ENCODE results near the gene CHRNA1.

Gene CHRNA1

DNA sequence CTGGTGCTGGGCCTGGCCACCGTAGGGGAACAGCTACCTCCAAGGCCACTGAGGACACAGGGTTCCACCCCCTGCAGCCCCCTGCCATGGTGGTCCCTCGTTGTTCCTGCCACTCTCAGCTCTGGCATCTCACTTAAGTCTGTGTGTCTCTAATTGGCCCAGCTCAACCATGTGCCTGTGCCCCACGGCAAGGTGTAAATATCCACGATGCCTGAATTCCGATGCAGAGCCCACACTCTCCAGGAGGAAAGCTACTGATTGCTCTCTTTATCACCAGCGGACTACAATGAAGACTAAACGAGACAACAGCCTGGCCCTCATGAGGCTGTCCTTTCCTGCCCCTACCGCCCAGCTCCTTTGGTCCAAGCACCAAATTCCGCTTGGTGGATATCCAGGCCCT lies 17.0 kb upstream of the CHRNA1 start:
- no peak overlapping the region for H3K27ac ChIP-seq (ENCODE audit: low read depth, low read length, poor library complexity, severe bottlenecking)

DNA sequence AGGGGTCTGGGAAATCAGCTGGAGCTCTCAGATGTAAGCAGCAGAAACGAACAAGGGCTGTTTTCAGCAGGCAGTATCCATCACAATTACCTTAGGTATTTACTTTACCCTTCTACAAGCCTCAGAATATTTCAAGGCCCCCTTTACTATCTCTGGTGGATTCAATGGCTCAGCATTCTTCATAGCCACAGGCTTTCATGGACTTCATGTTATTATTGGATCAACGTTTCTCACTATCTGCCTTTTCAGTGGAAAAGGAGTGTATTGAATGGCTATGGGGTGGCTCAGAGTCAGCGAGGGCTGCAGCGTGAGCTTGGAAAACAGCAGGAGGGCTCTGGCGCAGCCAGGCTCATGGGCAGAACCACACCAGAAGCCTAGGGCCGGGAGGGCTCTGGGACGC lies 16.6 kb upstream of the CHRNA1 start:
- Histone ChIP-seq H3K4me3 (ENCODE audit: low read depth, low read length, poor library complexity, severe bottlenecking) (no peak overlapping the region), H3K79me2 (ENCODE audit: insufficient read depth, low read length) (no peaks in the 10 kb centered on the region), H3K9me3 (ENCODE audit: low read length) (no peaks in the 10 kb centered on the region), H3K4me1 (ENCODE audit: insufficient read depth, low read length, severe bottlenecking) (peaks cover 13% of the 10 kb centered on the region), H3K27ac (ENCODE audit: low read depth, low read length, poor library complexity, severe bottlenecking) (no peak overlapping the region), H3K9me2 (ENCODE audit: low read depth, low read length) (no peaks in the 10 kb centered on the region), H3F3A (ENCODE audit: insufficient read depth, low read length) (no peaks in the 10 kb centered on the region), H3K36me3 (ENCODE audit: insufficient read depth, low read length) (no peaks in the 10 kb centered on the region), H4K20me1 (ENCODE audit: insufficient read depth, low read length) (no peaks in the 10 kb centered on the region), H3K9ac (ENCODE audit: low read length) (no peak overlapping the region), H3K27me3 (ENCODE audit: insufficient read depth, low read length) (0 out of 2 replicates have a peak, but pooled peaks cover 3% of the 10 kb centered on the region), H2AFZ (ENCODE audit: low read length) (no peak overlapping the region), H3K4me2 (ENCODE audit: low read length) (no peak overlapping the region)
- TF ChIP-seq, protein P1, sequence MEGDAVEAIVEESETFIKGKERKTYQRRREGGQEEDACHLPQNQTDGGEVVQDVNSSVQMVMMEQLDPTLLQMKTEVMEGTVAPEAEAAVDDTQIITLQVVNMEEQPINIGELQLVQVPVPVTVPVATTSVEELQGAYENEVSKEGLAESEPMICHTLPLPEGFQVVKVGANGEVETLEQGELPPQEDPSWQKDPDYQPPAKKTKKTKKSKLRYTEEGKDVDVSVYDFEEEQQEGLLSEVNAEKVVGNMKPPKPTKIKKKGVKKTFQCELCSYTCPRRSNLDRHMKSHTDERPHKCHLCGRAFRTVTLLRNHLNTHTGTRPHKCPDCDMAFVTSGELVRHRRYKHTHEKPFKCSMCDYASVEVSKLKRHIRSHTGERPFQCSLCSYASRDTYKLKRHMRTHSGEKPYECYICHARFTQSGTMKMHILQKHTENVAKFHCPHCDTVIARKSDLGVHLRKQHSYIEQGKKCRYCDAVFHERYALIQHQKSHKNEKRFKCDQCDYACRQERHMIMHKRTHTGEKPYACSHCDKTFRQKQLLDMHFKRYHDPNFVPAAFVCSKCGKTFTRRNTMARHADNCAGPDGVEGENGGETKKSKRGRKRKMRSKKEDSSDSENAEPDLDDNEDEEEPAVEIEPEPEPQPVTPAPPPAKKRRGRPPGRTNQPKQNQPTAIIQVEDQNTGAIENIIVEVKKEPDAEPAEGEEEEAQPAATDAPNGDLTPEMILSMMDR (IDR thresholded peaks at IDR 0.05; ENCODE audit: low read length): no peak
- no peak for TF ChIP-seq EZH2 (IDR thresholded peaks at IDR 0.05; ENCODE audit: borderline replicate concordance, low read length)

More for the DNA sequence above, 17.0 kb upstream of the CHRNA1 start:
- Histone ChIP-seq H3K79me2 (ENCODE audit: insufficient read depth, low read length) (no peaks in the 10 kb centered on the region), H3K9me2 (ENCODE audit: low read depth, low read length) (no peaks in the 10 kb centered on the region), H3K9ac (ENCODE audit: low read length) (no peak overlapping the region), H3F3A (ENCODE audit: insufficient read depth, low read length) (no peaks in the 10 kb centered on the region), H3K9me3 (ENCODE audit: low read length) (no peaks in the 10 kb centered on the region), H3K4me1 (ENCODE audit: insufficient read depth, low read length, severe bottlenecking) (peaks cover 10% of the 10 kb centered on the region), H3K4me3 (ENCODE audit: low read depth, low read length, poor library complexity, severe bottlenecking) (no peak overlapping the region), H3K4me2 (ENCODE audit: low read length) (no peak overlapping the region), H4K20me1 (ENCODE audit: insufficient read depth, low read length) (no peaks in the 10 kb centered on the region), H3K36me3 (ENCODE audit: insufficient read depth, low read length) (no peaks in the 10 kb centered on the region), H3K27me3 (ENCODE audit: insufficient read depth, low read length) (0 out of 2 replicates have a peak, but pooled peaks cover 3% of the 10 kb centered on the region), H2AFZ (ENCODE audit: low read length) (no peak overlapping the region)
- TF ChIP-seq EZH2 (IDR thresholded peaks at IDR 0.05; ENCODE audit: borderline replicate concordance, low read length): no peak
- TF ChIP-seq, protein P1 (IDR thresholded peaks at IDR 0.05; ENCODE audit: low read length): no peak

DNA sequence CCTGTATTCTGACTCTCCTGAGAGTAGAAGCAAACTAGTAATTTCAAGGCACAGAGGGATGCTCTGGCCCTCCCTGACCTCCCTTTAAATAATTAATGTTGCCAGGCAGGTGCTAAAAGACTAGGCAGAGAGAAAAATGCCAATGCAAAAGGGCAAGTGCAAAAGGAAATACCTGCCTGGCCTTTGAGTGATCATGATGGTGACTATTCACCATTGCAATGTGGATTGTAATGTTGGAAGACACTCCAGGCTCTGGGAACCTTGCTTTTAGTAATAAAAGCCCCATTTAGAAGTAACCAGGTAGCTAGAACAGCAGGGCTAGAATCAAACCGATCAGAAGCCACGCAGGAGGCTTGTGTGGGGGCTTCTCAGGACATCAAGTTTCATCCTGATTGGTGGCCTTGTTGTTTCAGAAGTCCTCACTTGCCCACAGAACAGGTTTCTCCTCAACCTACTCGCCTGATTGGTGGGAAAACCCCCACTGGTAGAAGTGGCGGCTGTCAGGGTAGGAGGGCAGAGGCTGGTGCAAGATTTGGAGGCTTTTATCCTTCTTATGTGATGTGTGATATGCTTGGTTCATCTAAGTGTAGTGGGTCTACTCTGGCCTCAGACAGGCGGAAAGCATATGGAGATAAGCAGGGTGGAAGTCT lies 16.0 kb upstream of the CHRNA1 start:
- Histone ChIP-seq H3K9ac (ENCODE audit: low read length) (no peak overlapping the region), H3K79me2 (ENCODE audit: insufficient read depth, low read length) (no peaks in the 10 kb centered on the region), H3K4me1 (ENCODE audit: insufficient read depth, low read length, severe bottlenecking) (peaks cover 16% of the 10 kb centered on the region), H3F3A (ENCODE audit: insufficient read depth, low read length) (no peaks in the 10 kb centered on the region), H3K9me3 (ENCODE audit: low read length) (no peaks in the 10 kb centered on the region), H4K20me1 (ENCODE audit: insufficient read depth, low read length) (no peaks in the 10 kb centered on the region), H3K9me2 (ENCODE audit: low read depth, low read length) (no peaks in the 10 kb centered on the region), H3K4me2 (ENCODE audit: low read length) (no peak overlapping the region), H3K4me3 (ENCODE audit: low read depth, low read length, poor library complexity, severe bottlenecking) (no peak overlapping the region), H3K27ac (ENCODE audit: low read depth, low read length, poor library complexity, severe bottlenecking) (no peak overlapping the region), H3K27me3 (ENCODE audit: insufficient read depth, low read length) (0 out of 2 replicates have a peak, but pooled peaks cover 3% of the 10 kb centered on the region), H3K36me3 (ENCODE audit: insufficient read depth, low read length) (no peaks in the 10 kb centered on the region), H2AFZ (ENCODE audit: low read length) (no peak overlapping the region)
- no peak for TF ChIP-seq EZH2 (IDR thresholded peaks at IDR 0.05; ENCODE audit: borderline replicate concordance, low read length)
- TF ChIP-seq, protein P1 (IDR thresholded peaks at IDR 0.05; ENCODE audit: low read length): no peak

All from OCI-LY1 (cell line).